HUES6 (cell line): ENCODE measurements around the gene ATG16L2.
"Not testable (repeated sequence)": the region's sequence is repeated elsewhere in the genome, so short reads cannot be mapped to it uniquely, and the experiment has no call there.

Source experiments
- H3K27ac ChIP-seq: 2 replicates; pipeline ENCODE4 v1.7.0; 2013; ENCODE audit warnings: low read depth, mild to moderate bottlenecking, low read length, inconsistent platforms
- H3K27me3 ChIP-seq: 2 replicates; pipeline ENCODE4 v1.6.1; 2013; ENCODE audit warnings: low read length; ENCODE audit not compliant: control insufficient read depth, insufficient read depth
- H3K36me3 ChIP-seq: 2 replicates; pipeline ENCODE4 v1.6.1; 2013; ENCODE audit warnings: low read length; ENCODE audit not compliant: control insufficient read depth, insufficient read depth
- H3K4me1 ChIP-seq: 2 replicates; pipeline ENCODE4 v1.6.1; 2013; ENCODE audit warnings: low read length; ENCODE audit not compliant: control insufficient read depth, insufficient read depth
- H3K4me3 ChIP-seq: 2 replicates; pipeline ENCODE4 v1.5.1; 2013; ENCODE audit warnings: low read depth, low read length
- H3K9ac ChIP-seq: one replicate; pipeline ENCODE4 v1.6.1; 2013; ENCODE audit warnings: mild to moderate bottlenecking, low read length
- H3K9me3 ChIP-seq: 2 replicates; pipeline ENCODE4 v1.6.1; 2013; ENCODE audit warnings: low read depth, low read length; ENCODE audit not compliant: control insufficient read depth, insufficient read depth

ATG16L2 gene

GRCh38 chr11:72808331-72808798, 5.8 kb upstream of the ATG16L2 start:
- Histone ChIP-seq H3K27ac (no peak overlapping the region), H3K9ac (no peak overlapping the region), H3K4me3 (no peak overlapping the region), H3K9me3 (no peaks in the 10 kb centered on the region), H3K4me1 (peaks cover 9% of the 10 kb centered on the region), H3K27me3 (no peaks in the 10 kb centered on the region), H3K36me3 (peaks cover 9% of the 10 kb centered on the region)

- peaks cover 22% of the 10 kb centered on the region for H3K4me1 ChIP-seq
- H3K4me3 ChIP-seq, H3K36me3 ChIP-seq, H3K27me3 ChIP-seq, H3K9me3 ChIP-seq, H3K27ac ChIP-seq, H3K9ac ChIP-seq: not testable (repeated sequence)
Observed at GRCh38 chr11:72811686-72812085, 2.5 kb upstream of the ATG16L2 start.

GRCh38 chr11:72812604-72812966, 1.6 kb upstream of the ATG16L2 start:
- Histone ChIP-seq H3K9ac (peak overlapping the region; percentile 14), H3K27me3 (no peaks in the 10 kb centered on the region), H3K9me3 (no peaks in the 10 kb centered on the region), H3K4me3 (peak overlapping the region; percentile 94), H3K4me1 (peaks cover 22% of the 10 kb centered on the region), H3K36me3 (peaks cover 9% of the 10 kb centered on the region), H3K27ac (no peak overlapping the region)

DNA sequence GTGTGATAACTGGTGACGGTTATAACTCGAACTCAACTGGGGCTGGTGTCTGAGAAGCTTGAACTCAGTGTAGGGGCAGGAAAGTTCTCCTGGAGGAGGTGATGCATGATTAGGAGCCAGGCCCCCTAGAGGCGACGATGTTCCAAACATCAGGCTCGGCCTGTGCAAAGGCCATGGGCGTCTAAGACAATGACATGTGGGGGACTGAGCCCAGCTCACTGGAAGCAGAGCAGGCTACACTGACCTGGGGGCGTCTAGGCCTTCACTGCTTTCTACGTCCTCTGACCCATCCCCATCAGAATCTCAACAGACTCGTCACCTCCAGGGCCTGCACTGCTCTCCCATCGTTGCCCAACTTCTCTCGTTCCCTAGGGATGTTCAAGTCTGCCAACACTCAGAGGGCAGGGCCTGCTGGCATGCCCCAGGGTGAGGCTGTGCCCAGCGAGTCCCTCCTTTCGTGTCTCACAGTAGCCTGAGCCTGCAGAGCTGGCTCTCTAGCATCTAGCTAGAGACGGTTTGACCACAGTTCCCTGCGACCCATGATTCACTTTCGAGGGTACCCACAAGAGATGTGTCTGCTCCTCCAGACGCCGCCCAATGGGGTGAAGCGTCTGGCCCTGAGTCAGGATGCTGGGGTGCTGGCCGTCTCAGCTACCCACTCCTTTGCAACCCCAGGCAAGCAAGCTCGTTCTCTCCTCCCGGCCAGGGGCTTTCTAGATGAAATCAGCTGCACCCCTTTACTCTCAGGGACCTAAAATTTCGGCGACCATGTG, 1.1 kb upstream of the ATG16L2 start:
- Histone ChIP-seq H3K9ac (peak overlapping the region; percentile 99), H3K27me3 (no peaks in the 10 kb centered on the region), H3K36me3 (peaks cover 14% of the 10 kb centered on the region), H3K9me3 (no peaks in the 10 kb centered on the region), H3K4me3 (peak overlapping the region; percentile 94), H3K27ac (no peak overlapping the region; the same call in 1 of the 2 replicates), H3K4me1 (peaks cover 22% of the 10 kb centered on the region)

- H3K9me3 ChIP-seq, result no peaks in the 10 kb centered on the region
- peak overlapping the region; percentile 99 for H3K9ac ChIP-seq
- H3K4me1 ChIP-seq, result peaks cover 22% of the 10 kb centered on the region
- peak overlapping the region; percentile 94 for H3K4me3 ChIP-seq
- peaks cover 18% of the 10 kb centered on the region for H3K36me3 ChIP-seq
- peak overlapping the region; percentile 99 for H3K27ac ChIP-seq
- no peaks in the 10 kb centered on the region for H3K27me3 ChIP-seq
Observed at GRCh38 chr11:72813740-72814285, 398 bp upstream of the ATG16L2 start.

- Histone ChIP-seq H3K9ac (peak overlapping the region; percentile 99), H3K27ac (no peak overlapping the region), H3K27me3 (no peaks in the 10 kb centered on the region), H3K36me3 (peaks cover 12% of the 10 kb centered on the region; the same call in 1 of the 2 replicates), H3K4me1 (peaks cover 22% of the 10 kb centered on the region), H3K9me3 (no peaks in the 10 kb centered on the region), H3K4me3 (peak overlapping the region; percentile 94)
Observed at GRCh38 chr11:72815110-72815618, 953 bp downstream of the ATG16L2 start.

DNA sequence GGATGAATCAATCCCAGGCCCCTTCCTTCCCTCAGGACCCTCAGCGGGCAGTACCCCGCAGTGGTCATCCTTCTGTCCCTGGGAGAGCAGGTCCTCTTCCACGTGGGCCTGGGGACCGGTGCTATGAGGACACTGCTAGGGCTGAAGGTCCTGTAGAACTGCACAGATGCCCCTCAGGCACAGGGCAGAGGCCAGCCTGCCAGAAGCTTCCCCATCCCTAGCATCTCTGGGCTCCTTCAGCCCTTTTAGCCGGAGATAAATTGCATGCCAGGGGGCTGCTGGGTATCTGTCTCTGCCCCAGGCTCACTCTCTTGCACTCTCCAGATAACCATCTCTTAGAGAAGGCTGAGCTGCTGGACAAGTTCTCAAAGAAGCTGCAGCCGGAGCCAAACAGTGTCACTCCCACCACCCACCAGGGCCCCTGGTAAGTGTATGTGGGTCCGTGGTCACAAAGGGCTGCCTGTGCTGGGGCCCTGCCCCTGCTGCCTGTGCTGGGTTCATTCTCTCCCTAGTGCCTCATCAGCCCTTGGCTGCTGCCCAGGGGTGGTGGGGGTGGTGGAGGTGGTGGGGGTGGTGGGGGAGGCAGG, 2.3 kb downstream of the ATG16L2 start:
- Histone ChIP-seq H3K4me3 (no peak overlapping the region), H3K27ac (no peak overlapping the region), H3K4me1 (peaks cover 28% of the 10 kb centered on the region), H3K9ac (no peak overlapping the region), H3K27me3 (peaks cover 7% of the 10 kb centered on the region), H3K9me3 (no peaks in the 10 kb centered on the region), H3K36me3 (peaks cover 9% of the 10 kb centered on the region; the same call in 1 of the 2 replicates)

DNA sequence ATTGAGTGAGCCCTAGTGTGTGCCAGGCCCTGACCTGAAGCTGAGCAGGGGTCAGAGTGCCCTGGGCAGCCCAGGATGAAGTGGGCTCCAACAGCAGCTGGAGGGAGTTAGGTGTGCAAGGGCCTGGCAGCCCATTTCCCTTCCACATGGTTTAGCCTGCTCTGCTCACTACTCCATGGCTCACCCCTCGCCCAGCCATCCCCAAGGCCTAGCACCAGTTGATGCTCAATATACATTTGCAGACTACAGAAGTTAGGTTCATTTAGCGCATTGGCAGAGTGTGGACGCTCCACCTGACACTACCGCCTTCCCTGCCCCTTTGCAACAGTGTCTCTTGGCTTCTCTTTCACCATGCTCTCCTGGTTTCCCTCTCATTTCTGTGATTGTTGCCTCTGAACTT, 3.8 kb downstream of the ATG16L2 start:
- Histone ChIP-seq H3K9ac (no peak overlapping the region), H3K27me3 (peaks cover 13% of the 10 kb centered on the region), H3K9me3 (no peaks in the 10 kb centered on the region), H3K36me3 (peaks cover 9% of the 10 kb centered on the region; the same call in 1 of the 2 replicates), H3K4me1 (peaks cover 23% of the 10 kb centered on the region), H3K4me3 (no peak overlapping the region), H3K27ac (no peak overlapping the region)

DNA sequence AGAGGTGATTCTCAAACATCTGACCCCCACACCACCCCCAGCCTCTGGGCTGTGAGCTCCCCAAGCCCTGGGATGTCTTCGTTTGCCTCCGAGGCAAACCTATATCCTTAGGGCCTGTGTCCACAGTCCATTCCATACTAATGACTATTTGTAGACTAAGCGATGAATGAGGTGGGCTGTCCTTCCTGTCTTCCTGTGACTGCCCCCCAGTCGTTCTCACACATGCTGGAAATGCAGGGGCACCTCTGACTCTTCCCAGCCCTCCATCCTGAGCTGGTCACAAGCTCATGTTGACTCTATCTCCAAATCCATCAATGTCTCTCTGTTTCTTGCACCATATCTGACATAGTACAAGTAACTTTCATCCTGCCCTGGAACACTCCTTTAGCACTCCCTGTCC, 4.8 kb downstream of the ATG16L2 start:
- H3K4me3 ChIP-seq, result no peak overlapping the region
- no peaks in the 10 kb centered on the region for H3K9me3 ChIP-seq
- H3K36me3 ChIP-seq, result peaks cover 9% of the 10 kb centered on the region; the same call in 1 of the 2 replicates
- no peak overlapping the region for H3K27ac ChIP-seq
- no peak overlapping the region for H3K9ac ChIP-seq
- peaks cover 21% of the 10 kb centered on the region for H3K27me3 ChIP-seq
- H3K4me1 ChIP-seq, result peaks cover 15% of the 10 kb centered on the region

DNA sequence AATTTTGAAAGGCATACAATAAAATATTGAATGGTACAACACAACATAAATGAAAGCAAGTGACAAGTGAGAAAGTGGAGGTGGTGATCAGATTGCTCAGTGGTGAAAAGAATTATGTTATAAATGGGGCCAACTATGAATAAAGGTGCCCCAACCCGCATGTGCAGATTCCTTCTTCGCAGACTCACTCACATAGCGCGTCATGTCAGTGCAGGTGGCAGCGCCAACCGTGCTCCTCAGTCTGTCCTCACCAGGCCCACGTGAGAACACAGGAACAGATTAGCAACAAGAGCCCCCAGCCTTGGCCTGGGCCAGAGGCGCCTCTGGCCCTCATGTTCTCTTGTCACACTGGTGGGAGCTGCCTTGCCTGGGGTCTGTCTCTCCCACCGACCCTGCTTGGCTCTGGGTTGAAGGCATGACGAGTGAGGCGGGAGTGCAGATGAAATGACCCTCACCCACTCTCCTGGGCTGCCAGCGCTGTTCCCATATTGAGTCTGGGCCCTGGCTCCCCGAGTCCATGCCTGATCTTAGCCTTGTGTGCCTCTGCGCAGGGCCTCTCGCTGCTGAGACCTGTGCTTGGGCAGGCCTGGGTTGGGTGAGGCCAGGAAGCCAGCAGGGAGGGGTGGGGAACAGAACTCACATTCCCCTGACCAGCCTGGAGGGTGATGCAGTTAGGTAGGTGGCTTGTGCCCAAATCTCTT, 6.4 kb downstream of the ATG16L2 start:
- no peak overlapping the region for H3K9ac ChIP-seq
- peaks cover 22% of the 10 kb centered on the region for H3K27me3 ChIP-seq
- no peak overlapping the region for H3K27ac ChIP-seq
- H3K9me3 ChIP-seq, result no peaks in the 10 kb centered on the region
- H3K4me3 ChIP-seq, result no peak overlapping the region; the same call in 1 of the 2 replicates
- peaks cover 9% of the 10 kb centered on the region; the same call in 1 of the 2 replicates for H3K36me3 ChIP-seq
- peaks cover 9% of the 10 kb centered on the region for H3K4me1 ChIP-seq
